Measurements from ENCODE around the gene C11orf52. TPM values are rescaled to one million over a fixed set of nuclear protein-coding genes. Genes with fewer than 3 reads are reported as not detected.
A peak's percentile ranks its signal among the peaks of the same experiment; 100 is the strongest.
"Not testable (repeated sequence)": the region's sequence is repeated elsewhere in the genome, so short reads cannot be mapped to it uniquely, and the experiment has no call there.

C11orf52 gene
- polyA plus RNA-seq, 3 donors: 12.4 to 13.7 (median 12.8) TPM

GRCh38 chr11:111912535-111912934 is 6.2 kb upstream of the C11orf52 start, which contains the start of gene HSPB2:
Gene HSPB2 (plus strand): TSS chr11:111912734. CDS start chr11:111912830, 96 bp downstream.
- no peak for DNase-seq (ENCODE audit: low read depth in 3 of 3, low spot score in 2 of 3)

GRCh38 chr11:111913031-111913861 is 5.5 kb upstream of the C11orf52 start:
- no peak for DNase-seq (ENCODE audit: low read depth in 3 of 3, low spot score in 2 of 3)

- DNase-seq (ENCODE audit: low read depth in 3 of 3, low spot score in 2 of 3): no peak
Measured at GRCh38 chr11:111913997-111914396, 4.7 kb upstream of the C11orf52 start.

GRCh38 chr11:111916768-111917167 is 1.9 kb upstream of the C11orf52 start:
- DNase-seq (ENCODE audit: low read depth in 3 of 3, low spot score in 2 of 3): no peak

- DNase-seq (ENCODE audit: low read depth in 3 of 3, low spot score in 2 of 3): no peak
Measured at GRCh38 chr11:111917312-111917711, 1.4 kb upstream of the C11orf52 start.

GRCh38 chr11:111917788-111918187 is 925 bp upstream of the C11orf52 start:
- DNase-seq (ENCODE audit: low read depth in 3 of 3, low spot score in 2 of 3): no peak

- DNase-seq (ENCODE audit: low read depth in 3 of 3, low spot score in 2 of 3): no peak
Measured at GRCh38 chr11:111920908-111921307, 2.2 kb downstream of the C11orf52 start.

- no peak for DNase-seq (ENCODE audit: low read depth in 3 of 3, low spot score in 2 of 3)
Measured at GRCh38 chr11:111921541-111922230, 3.0 kb downstream of the C11orf52 start.

- no peak for DNase-seq (ENCODE audit: low read depth in 3 of 3, low spot score in 2 of 3)
Measured at GRCh38 chr11:111922803-111923202, 4.1 kb downstream of the C11orf52 start.

GRCh38 chr11:111923351-111923788 is 4.7 kb downstream of the C11orf52 start:
- no peak for DNase-seq (ENCODE audit: low read depth in 3 of 3, low spot score in 2 of 3)

GRCh38 chr11:111923951-111924350 is 5.2 kb downstream of the C11orf52 start:
- no peak for DNase-seq (ENCODE audit: low read depth in 3 of 3, low spot score in 2 of 3)

- DNase-seq (ENCODE audit: low read depth in 3 of 3, low spot score in 2 of 3): no peak
Measured at GRCh38 chr11:111925953-111926352, 7.2 kb downstream of the C11orf52 start.

- peak in 2 of 3 donors; percentile 90 to 94 for DNase-seq (ENCODE audit: low read depth in 3 of 3, low spot score in 2 of 3)
Measured at GRCh38 chr11:111926505-111927391, 8.0 kb downstream of the C11orf52 start.

- no peak for DNase-seq (ENCODE audit: low read depth in 3 of 3, low spot score in 2 of 3)
Measured at GRCh38 chr11:111930472-111930871, 11.8 kb downstream of the C11orf52 start.

GRCh38 chr11:111932611-111932950 is 13.9 kb downstream of the C11orf52 start:
- DNase-seq (ENCODE audit: low read depth in 3 of 3, low spot score in 2 of 3): no peak

- DNase-seq (ENCODE audit: low read depth in 3 of 3, low spot score in 2 of 3): not testable (repeated sequence)
Measured at GRCh38 chr11:111933176-111933575, 14.5 kb downstream of the C11orf52 start.

GRCh38 chr11:111933872-111934271 is 15.2 kb downstream of the C11orf52 start:
- no peak for DNase-seq (ENCODE audit: low read depth in 3 of 3, low spot score in 2 of 3)

GRCh38 chr11:111934306-111934705 is 15.6 kb downstream of the C11orf52 start:
- DNase-seq (ENCODE audit: low read depth in 3 of 3, low spot score in 2 of 3): no peak

GRCh38 chr11:111935317-111936039 is 16.8 kb downstream of the C11orf52 start:
- DNase-seq (ENCODE audit: low read depth in 3 of 3, low spot score in 2 of 3): no peak

GRCh38 chr11:111936040-111936540 is 17.4 kb downstream of the C11orf52 start:
- no peak for DNase-seq (ENCODE audit: low read depth in 3 of 3, low spot score in 2 of 3)
